Activated B cell treated with CpG ODN at 0.5 μM for 24 hours (primary cell): ENCODE results near the gene SND1. TPM values are rescaled to one million over a fixed set of nuclear protein-coding genes. Genes with fewer than 3 reads are reported as not detected.

Source experiments
- ATAC-seq: fragments of 200-7000 bp; cut with Tn5 transposase; one replicate; pipeline ENCODE4 v1.10.0; 2021; ENCODE audit warnings: low read depth, mild to moderate bottlenecking, moderate library complexity
- CTCF ChIA-PET: fragments of 350-600 bp; sonication (Branson Sonifier 250); formaldehyde crosslinking; loops from one replicate; lab custom pipeline; 2021; ENCODE audit warnings: antibody characterized with exemption; lab: Charles Lee
- POLR2A ChIA-PET: fragments of 350-600 bp; sonication (Branson Sonifier 250); formaldehyde crosslinking; loops from one replicate; lab custom pipeline; 2021; ENCODE audit warnings: antibody characterized with exemption; lab: Charles Lee
- DNase-seq: peaks from one replicate; pipeline ENCODE4 v3.0.0; 2022
- H3K27ac Mint-ChIP-seq: one replicate; pipeline ENCODE4 v1.8.0; 2020; ENCODE audit warnings: mixed read lengths
- H3K27me3 Mint-ChIP-seq: one replicate; pipeline ENCODE4 v1.8.0; 2021; ENCODE audit warnings: mixed read lengths
- H3K36me3 Mint-ChIP-seq: one replicate; pipeline ENCODE4 v1.8.0; 2021; ENCODE audit warnings: low read depth, mixed read lengths
- H3K4me1 Mint-ChIP-seq: one replicate; pipeline ENCODE4 v1.8.0; 2021; ENCODE audit warnings: mixed read lengths
- H3K4me3 Mint-ChIP-seq: one replicate; pipeline ENCODE4 v1.8.0; 2020; ENCODE audit warnings: mild to moderate bottlenecking, mixed read lengths
- H3K9me3 Mint-ChIP-seq: one replicate; pipeline ENCODE4 v1.8.0; 2020; ENCODE audit warnings: mixed read lengths
- CTCF ChIP-seq: fragments of 200-600 bp; IDR thresholded peaks from one replicate; pipeline ENCODE4 v1.8.0; 2022; ENCODE audit warnings: antibody characterized with exemption, mild to moderate bottlenecking
- intact Hi-C: fragments of 100-400 bp; cut with micrococcal nuclease; formaldehyde crosslinking; loops from one replicate; pipeline ENCODE4 v1.15.1; 2024
- total RNA-seq: library from RNA; stranded (reverse); gene quantifications from 2 replicates; pipeline ENCODE4 v1.2.3, GENCODE V29; 2022

The SND1 gene
- total RNA-seq, 1 donor from 2014 or later = 215 TPM

GRCh38 chr7:127708201-127708600 is 56.2 kb downstream of the SND1 start:
- no peaks in the 10 kb centered on the region for H3K27me3 Mint-ChIP-seq
- intact Hi-C loops = loop anchor here (1.0 to 2.0 kb wide), 4 partner anchors 325 to 614 kb away; no protein-coding TSS in a partner anchor
- peaks cover 85% of the 10 kb centered on the region for H3K36me3 Mint-ChIP-seq
- H3K4me1 Mint-ChIP-seq = no peaks in the 10 kb centered on the region
- ATAC-seq (no peak), DNase-seq (no peak)
- ChIA-PET CTCF (interaction anchor here (0.6 to 11.9 kb wide), 17 partner anchors 9 to 679 kb away, joined by 3 to 293 read pairs (median 4); no protein-coding TSS in a partner anchor), POLR2A (interaction anchor here (2.7 kb wide), 1 partner anchor 502 kb away, joined by 11 read pairs; no protein-coding TSS in a partner anchor)
- no peak overlapping the region for H3K27ac Mint-ChIP-seq
- no peak for TF ChIP-seq CTCF
- no peaks in the 10 kb centered on the region for H3K9me3 Mint-ChIP-seq
- no peak overlapping the region for H3K4me3 Mint-ChIP-seq

GRCh38 chr7:127708788-127709187 is 56.8 kb downstream of the SND1 start:
- no peaks in the 10 kb centered on the region for H3K9me3 Mint-ChIP-seq
- POLR2A ChIA-PET = interaction anchor here (2.7 kb wide), 1 partner anchor 501 kb away, joined by 11 read pairs; no protein-coding TSS in a partner anchor

GRCh38 chr7:127710635-127711034 is 58.6 kb downstream of the SND1 start:
- no peaks in the 10 kb centered on the region for H3K9me3 Mint-ChIP-seq
- H3K27ac Mint-ChIP-seq = no peak overlapping the region
- H3K36me3 Mint-ChIP-seq = peaks cover 82% of the 10 kb centered on the region
- CTCF ChIA-PET = interaction anchor here (1.0 to 11.9 kb wide), 3 partner anchors 8 to 499 kb away, joined by 4 to 293 read pairs (median 5); no protein-coding TSS in a partner anchor
- peaks cover 5% of the 10 kb centered on the region for H3K4me1 Mint-ChIP-seq
- no peak overlapping the region for H3K4me3 Mint-ChIP-seq
- DNase-seq (no peak), ATAC-seq (no peak)
- POLR2A ChIA-PET = no interaction called here
- no peaks in the 10 kb centered on the region for H3K27me3 Mint-ChIP-seq
- intact Hi-C loops = no loop called here
- TF ChIP-seq CTCF = no peak

More at GRCh38 chr7:127708788-127709187, 56.8 kb downstream of the SND1 start:
- CTCF ChIA-PET = interaction anchor here (0.6 to 11.9 kb wide), 19 partner anchors 10 to 678 kb away, joined by 3 to 293 read pairs (median 4); no protein-coding TSS in a partner anchor
- DNase-seq (no peak), ATAC-seq (peak; percentile 85)
- Mint-ChIP-seq H3K4me1 (no peaks in the 10 kb centered on the region), H3K27me3 (no peaks in the 10 kb centered on the region), H3K27ac (no peak overlapping the region), H3K36me3 (peaks cover 84% of the 10 kb centered on the region), H3K4me3 (no peak overlapping the region)
- no peak for TF ChIP-seq CTCF
- intact Hi-C loops = loop anchor here (1.0 to 2.0 kb wide), 4 partner anchors 324 to 614 kb away; no protein-coding TSS in a partner anchor

- no peak overlapping the region for H3K4me3 Mint-ChIP-seq
- H3K9me3 Mint-ChIP-seq = no peaks in the 10 kb centered on the region
- ChIA-PET POLR2A (no interaction called here), CTCF (interaction anchor here (11.9 kb wide), 1 partner anchor 498 kb away, joined by 293 read pairs; no protein-coding TSS in a partner anchor)
- DNase-seq = no peak
- TF ChIP-seq CTCF = no peak
- no peak overlapping the region for H3K27ac Mint-ChIP-seq
- H3K4me1 Mint-ChIP-seq = peaks cover 5% of the 10 kb centered on the region
- intact Hi-C loops = no loop called here
- peaks cover 85% of the 10 kb centered on the region for H3K36me3 Mint-ChIP-seq
- ATAC-seq = no peak
- no peaks in the 10 kb centered on the region for H3K27me3 Mint-ChIP-seq
Observed at GRCh38 chr7:127711872-127712271, 59.9 kb downstream of the SND1 start.

- Mint-ChIP-seq H3K36me3 (peaks cover 83% of the 10 kb centered on the region), H3K4me3 (no peak overlapping the region), H3K27me3 (no peaks in the 10 kb centered on the region), H3K9me3 (no peaks in the 10 kb centered on the region), H3K27ac (no peak overlapping the region), H3K4me1 (peaks cover 8% of the 10 kb centered on the region)
- no peak for DNase-seq
- POLR2A ChIA-PET = no interaction called here
- CTCF ChIA-PET = interaction anchor here (11.9 kb wide), 1 partner anchor 496 kb away, joined by 293 read pairs; no protein-coding TSS in a partner anchor
- TF ChIP-seq CTCF = no peak
- ATAC-seq = no peak
- intact Hi-C loops = no loop called here
Observed at GRCh38 chr7:127713006-127713405, 61.0 kb downstream of the SND1 start.
